HG03378 (cell line): ENCODE measurements around the gene RPL37.
A peak's percentile ranks its signal among the peaks of the same experiment; 100 is the strongest.
"Not testable (repeated sequence)": the region's sequence is repeated elsewhere in the genome, so short reads cannot be mapped to it uniquely, and the experiment has no call there.

Experiments used
- ATAC-seq: cut with Tn5 transposase; IDR thresholded peaks from one replicate; pipeline ENCODE4 v1.9.1; 2021; ENCODE audit warnings: mild to moderate bottlenecking, moderate library complexity; ENCODE audit not compliant: unreplicated experiment

Gene RPL37

GRCh38 chr5:40834849-40835787, at the start of gene RPL37:
Gene RPL37, minus strand, starts transcription at chr5:40835222. Its CDS starts 37 bp downstream, at chr5:40835185.
- ATAC-seq = peak; percentile 96

DNA sequence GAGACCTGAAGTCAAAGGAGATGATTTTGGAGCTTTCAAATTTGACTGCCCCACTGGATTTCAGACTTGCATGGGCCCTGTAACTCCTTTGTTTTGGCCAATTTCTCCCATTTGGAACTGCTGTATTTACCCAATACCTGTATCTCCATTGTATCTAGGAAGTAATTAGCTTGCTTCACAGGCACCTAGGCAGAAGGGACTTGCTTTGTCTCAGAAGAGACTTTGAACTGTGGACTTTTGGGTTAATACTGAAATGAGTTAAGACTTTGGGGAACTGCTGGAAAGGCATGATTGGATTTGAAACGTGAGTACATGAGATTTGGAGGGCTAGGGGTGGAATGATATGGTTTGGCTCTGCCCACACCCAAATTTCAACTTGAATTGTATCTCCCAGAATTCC, 48.0 kb upstream of the RPL37 start:
- not testable (repeated sequence) for ATAC-seq

- no peak for ATAC-seq
Observed at GRCh38 chr5:40882291-40882690, 47.3 kb upstream of the RPL37 start.

DNA sequence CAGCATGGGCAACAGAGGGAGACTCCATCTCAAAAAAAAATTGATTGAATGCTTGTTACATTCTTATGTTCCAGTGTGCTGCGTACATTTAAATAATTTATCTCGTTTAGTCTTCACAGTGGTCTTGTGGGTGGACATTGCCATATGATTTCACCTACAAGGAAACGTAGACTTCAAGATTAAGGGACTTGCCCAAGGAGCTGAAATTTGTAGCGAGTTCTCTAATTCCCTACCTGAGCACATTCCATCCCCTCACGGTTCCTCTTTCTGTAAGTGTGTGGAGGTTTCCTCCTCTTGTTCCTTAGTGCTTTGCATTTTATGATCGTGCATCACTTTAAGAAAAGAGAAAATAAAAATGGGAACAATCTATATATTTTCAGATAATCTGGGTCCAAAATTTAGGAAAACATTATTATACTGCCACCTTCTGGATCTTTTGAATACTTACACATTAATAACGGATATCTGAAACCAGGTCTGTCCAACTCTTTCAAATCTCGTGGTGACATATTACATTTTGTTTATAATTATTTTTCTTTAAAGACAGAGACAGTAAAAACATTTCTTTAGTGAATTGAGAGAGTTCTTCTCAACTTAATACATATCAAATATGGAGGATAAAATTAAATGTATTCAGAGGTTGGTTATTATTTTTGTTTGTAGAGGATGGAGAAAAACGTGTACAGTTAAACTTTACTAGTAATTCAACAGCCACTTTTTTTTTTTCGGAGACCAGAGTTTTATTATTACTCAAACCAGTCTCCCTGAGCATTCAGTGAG, 44.3 kb upstream of the RPL37 start:
- ATAC-seq = no peak

GRCh38 chr5:40877371-40877988, 42.5 kb upstream of the RPL37 start:
- no peak for ATAC-seq

GRCh38 chr5:40875958-40876357, 40.9 kb upstream of the RPL37 start:
- no peak for ATAC-seq

GRCh38 chr5:40873286-40873880, 38.4 kb upstream of the RPL37 start:
- ATAC-seq = no peak

GRCh38 chr5:40872253-40872652, 37.2 kb upstream of the RPL37 start:
- ATAC-seq = not testable (repeated sequence)

DNA sequence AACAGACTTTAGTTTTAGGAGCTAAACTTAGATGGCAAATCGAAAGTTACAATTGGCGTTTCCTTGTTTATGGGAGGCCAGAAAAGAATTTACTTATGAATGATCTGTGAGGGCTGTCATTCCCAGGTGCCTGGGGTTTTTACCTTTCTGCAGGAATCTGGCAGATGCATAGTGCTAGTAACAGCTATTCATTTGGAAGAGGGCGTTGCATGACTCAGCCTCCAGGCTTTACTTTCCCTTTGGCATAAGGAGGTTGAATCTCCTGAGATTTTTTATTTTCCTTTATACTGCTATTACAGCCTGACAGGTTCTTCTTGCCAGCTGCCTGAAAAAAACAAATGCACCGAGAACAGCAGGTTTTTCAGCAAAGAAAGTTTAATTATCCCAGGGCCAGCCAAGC, 36.2 kb upstream of the RPL37 start:
- ATAC-seq = no peak

- no peak for ATAC-seq
Observed at GRCh38 chr5:40869384-40869783, 34.4 kb upstream of the RPL37 start.

DNA sequence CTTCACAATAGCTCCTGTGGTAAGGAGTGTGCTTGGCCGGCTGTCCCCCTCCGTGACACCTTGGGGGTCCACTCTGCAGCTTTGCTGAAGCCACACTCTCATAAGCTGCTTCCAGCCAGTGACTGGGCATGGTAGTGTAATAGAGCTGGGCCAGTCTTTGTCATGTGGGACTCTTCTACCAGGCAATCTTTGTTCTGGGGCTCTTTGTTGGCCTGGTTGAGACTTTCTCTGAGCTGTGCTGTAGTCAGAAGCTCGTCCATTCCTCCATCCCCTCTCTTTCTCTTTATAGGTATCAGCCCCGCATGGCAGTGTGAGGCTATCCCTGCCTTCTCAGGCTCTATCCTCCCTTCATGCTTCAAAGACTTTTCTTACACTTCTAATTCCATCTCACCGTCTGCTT, 31.8 kb upstream of the RPL37 start:
- no peak for ATAC-seq

DNA sequence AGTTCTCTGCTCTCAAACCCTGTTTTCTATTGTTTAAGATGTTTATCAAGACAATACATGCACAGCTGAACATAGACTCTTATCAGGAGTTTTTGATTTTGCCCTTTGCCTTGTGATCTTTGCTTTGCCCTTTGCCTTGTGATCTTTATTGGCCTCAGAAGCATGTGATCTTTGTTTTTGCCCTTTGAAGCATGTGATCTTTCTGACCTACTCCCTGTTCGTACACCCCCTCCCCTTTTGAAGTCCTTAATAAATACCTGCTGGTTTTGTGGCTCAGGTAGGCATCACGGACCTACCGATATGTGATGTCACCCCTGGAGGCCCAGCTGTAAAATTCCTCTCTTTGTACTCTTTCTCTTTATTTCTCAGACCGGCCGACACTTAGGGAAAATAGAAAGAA, 30.0 kb upstream of the RPL37 start:
- ATAC-seq = not testable (repeated sequence)

DNA sequence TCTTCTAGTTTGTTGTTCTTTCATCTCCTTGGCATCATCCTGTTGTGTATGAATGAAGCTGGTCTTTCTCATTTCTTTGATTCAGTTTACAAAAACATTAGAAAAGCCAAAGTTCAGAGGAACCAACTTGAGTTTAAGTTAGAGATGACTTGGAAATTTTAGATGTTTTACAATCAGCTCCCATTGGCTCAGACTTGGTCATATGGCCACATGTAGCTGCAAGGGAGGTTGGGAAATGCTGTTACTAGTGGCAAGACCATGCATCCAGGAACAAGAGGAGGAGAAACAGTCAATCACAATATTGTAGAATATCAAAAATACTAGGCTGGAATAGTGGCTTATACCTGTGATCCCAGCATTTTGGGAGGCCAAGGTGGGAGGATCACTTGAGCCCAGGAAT, 25.7 kb upstream of the RPL37 start:
- no peak for ATAC-seq

- ATAC-seq = no peak
Observed at GRCh38 chr5:40853632-40854192, 18.7 kb upstream of the RPL37 start.

- no peak for ATAC-seq
Observed at GRCh38 chr5:40847525-40847924, 12.5 kb upstream of the RPL37 start.

GRCh38 chr5:40846371-40846770, 11.3 kb upstream of the RPL37 start:
- no peak for ATAC-seq

GRCh38 chr5:40844565-40844964, 9.5 kb upstream of the RPL37 start:
- no peak for ATAC-seq

GRCh38 chr5:40842351-40842750, 7.3 kb upstream of the RPL37 start:
- no peak for ATAC-seq

- ATAC-seq = no peak
Observed at GRCh38 chr5:40841068-40841805, 6.2 kb upstream of the RPL37 start, which contains the start of gene CARD6. Gene CARD6, plus strand, starts transcription at chr5:40841367. Its CDS starts 16 bp downstream, at chr5:40841383.

GRCh38 chr5:40838086-40838485, 3.1 kb upstream of the RPL37 start:
- ATAC-seq = no peak
